GM12864 (cell line): Measurements from ENCODE around the gene BBIP1.

Experiments used
- DNase-seq: peaks from one replicate; pipeline ENCODE4 v3.0.0-alpha.2; 2011; ENCODE audit warnings: low read depth
- H3K4me3 ChIP-seq: 2 replicates; pipeline ENCODE4 v1.5.1; 2011; ENCODE audit warnings: mild to moderate bottlenecking, low read depth, low read length, control low read depth
- CTCF ChIP-seq: IDR thresholded peaks from 2 replicates; pipeline ENCODE4 v1.5.1; 2011; ENCODE audit warnings: low read depth, mild to moderate bottlenecking, moderate library complexity, low read length, control low read depth, inconsistent platforms; ENCODE audit errors: missing control alignments

Gene BBIP1

DNA sequence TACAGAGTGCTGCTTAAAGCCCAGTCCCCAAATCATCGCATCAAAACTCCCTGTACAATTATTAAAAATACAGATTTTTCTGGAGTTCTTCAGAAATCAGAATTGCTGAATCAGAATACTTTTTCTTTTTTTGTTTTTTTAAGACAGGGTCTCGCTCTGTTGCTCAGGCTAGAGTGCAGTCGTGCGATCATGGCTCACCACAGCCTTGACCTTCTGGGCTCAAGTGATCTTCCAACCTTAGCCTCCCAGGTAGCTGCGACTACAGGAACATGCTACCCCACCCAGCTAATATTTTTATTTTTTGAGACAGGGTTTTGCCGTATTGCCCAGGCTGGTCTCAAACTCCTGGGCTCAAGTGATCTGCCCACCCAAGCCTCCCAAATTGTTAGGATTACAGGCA, 3.9 kb downstream of the BBIP1 start:
- TF ChIP-seq CTCF: no peak
- no peak overlapping the region for H3K4me3 ChIP-seq
- no peak for DNase-seq

GRCh38 chr10:110914431-110914830, 4.5 kb downstream of the BBIP1 start:
- DNase-seq: no peak
- H3K4me3 ChIP-seq: no peak overlapping the region
- TF ChIP-seq CTCF: no peak

- TF ChIP-seq CTCF: no peak
- H3K4me3 ChIP-seq: no peak overlapping the region
- DNase-seq: no peak
These were observed 6.6 kb downstream of the BBIP1 start for GRCh38 chr10:110912374-110912773.

- DNase-seq: no peak
- no peak overlapping the region for H3K4me3 ChIP-seq
- no peak for TF ChIP-seq CTCF
These were observed 8.8 kb downstream of the BBIP1 start for GRCh38 chr10:110910138-110910537.

DNA sequence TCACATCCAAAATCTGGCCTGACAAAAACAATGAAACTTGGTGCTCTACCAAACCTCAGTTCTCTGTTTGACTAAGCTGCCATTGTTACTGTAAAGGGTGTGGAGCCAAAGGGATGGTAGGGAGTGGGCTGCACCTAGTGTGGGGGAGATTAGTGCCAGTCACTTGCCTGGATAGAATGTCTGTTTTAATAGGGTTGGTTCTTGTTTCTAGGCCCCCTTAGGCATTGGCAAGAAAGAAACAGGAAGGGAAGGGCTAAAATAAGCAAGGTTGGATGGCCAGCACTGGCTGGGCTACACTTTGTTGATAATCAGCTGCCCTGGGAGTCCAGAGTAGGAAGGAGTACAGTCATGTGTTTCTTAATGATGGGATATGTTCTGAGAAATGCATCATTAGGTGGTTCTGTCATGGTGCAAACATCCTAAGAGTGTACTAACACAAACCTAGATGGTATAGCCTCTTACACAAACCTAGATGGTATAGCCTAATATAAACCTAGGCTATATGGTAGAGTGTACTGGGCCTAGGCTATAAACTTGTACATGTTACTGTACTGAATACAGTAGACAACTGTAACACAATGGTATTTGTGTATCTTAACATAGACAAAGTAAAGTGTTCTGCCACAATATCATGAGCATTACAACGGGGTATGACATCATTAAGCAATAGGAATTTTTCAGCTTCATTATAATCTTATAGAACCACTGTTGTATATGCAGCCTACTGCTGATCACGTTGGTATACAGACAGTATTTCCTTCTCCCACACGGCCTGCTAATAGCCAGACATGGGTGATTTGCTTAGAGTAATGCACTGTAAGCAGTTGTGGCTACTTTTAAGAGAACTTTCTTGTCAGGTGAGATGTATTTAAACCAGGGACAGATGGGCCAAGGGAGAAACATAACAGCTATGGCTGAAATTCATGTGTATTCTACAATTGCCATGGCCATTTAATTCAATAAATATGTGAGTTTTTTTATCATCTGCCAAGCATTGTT, 15.4 kb downstream of the BBIP1 start:
- no peak for DNase-seq
- no peak overlapping the region for H3K4me3 ChIP-seq
- TF ChIP-seq CTCF: no peak

DNA sequence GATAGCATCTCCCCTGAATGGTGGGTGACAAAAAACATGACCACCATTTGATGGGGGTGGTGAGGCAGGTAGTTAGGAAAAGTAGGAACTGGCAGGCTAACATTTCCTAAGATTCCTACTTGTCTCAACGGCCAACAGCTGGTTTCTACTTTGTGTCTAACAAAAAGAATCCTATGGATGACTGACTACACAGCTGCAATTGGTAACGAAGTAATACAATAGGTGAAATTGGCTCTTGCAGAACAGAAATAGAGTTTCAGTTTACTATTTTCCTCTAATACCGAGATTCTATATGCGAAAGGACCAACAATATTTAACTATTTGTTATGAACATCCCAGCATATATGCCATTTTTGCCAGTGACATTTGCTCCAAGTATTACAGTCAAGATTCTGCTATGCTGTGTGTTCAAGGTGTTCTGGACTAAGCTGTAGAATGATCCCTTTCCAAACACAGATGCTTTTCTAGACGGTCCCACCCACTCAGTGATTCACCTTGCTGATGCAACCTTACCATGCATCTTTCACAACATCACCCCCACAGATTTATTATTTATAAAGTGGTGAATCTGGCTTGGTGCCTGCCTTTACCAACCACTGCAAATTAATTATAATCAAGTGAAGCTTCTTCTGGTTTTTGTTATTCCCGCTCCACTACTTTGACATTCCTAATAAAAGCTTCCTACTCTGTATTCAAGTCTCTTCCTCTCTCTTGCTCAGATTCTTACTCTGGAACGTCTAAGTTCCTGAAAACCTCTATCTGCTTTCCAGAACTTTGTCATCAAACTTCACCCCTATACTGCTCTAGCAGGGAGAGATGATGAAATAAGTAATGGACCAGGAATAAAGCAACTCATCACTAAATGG, 16.8 kb downstream of the BBIP1 start:
- no peak for TF ChIP-seq CTCF
- no peak for DNase-seq
- no peak overlapping the region for H3K4me3 ChIP-seq
